Liver (tissue), 3 donors: Measurements from ENCODE around the gene ALG9.

Experiments used
- CTCF ChIP-seq: fragments of 150-350 bp; IDR thresholded peaks from 2 replicates; pipeline ENCODE4 v1.5.1; 2017; ENCODE audit warnings: improper control_type of control experiment, low read depth, low read length; ENCODE audit not compliant: missing input control
- RAD21 ChIP-seq, 2 donors: IDR thresholded peaks; 2 replicates each; pipeline ENCODE4 v1.6.1; 2016; ENCODE audit warnings: antibody characterized with exemption in 2 of 2, mild to moderate bottlenecking in 2 of 2
- donor health status: healthy.
- donor health status: healthy.

GRCh38 chr11:111882202-111882601 lies 10.8 kb upstream of the ALG9 start:
- TF ChIP-seq CTCF (no peak), RAD21 (IDR thresholded peaks at IDR 0.05) (no peak)
